MM.1S (cell line): ENCODE data around the gene CXCR4.

Source experiments
- DNase-seq: peaks from one replicate; pipeline ENCODE4 v3.0.0-alpha.2; 2015
- H2AFZ ChIP-seq: fragments of 300-600 bp; sonication (generic); 2 replicates; pipeline ENCODE4 v1.6.0; 2016; ENCODE audit warnings: antibody characterized with exemption, low read length
- H3F3A ChIP-seq: fragments of 300-600 bp; sonication (generic); 2 replicates; pipeline ENCODE4 v1.6.1; 2016; ENCODE audit warnings: mild to moderate bottlenecking, antibody characterized with exemption, low read length, moderate library complexity, mixed read lengths; ENCODE audit not compliant: insufficient read depth
- H3K27ac ChIP-seq: fragments of 300-600 bp; sonication (generic); 2 replicates; pipeline ENCODE4 v1.5.1; 2016; ENCODE audit warnings: mild to moderate bottlenecking, low read length
- H3K27me3 ChIP-seq: fragments of 300-600 bp; sonication (generic); replicated peaks from 2 replicates; pipeline ENCODE4 v1.6.0; 2016; ENCODE audit warnings: low read length; ENCODE audit not compliant: insufficient read depth
- H3K36me3 ChIP-seq: fragments of 300-600 bp; sonication (generic); replicated peaks from 2 replicates; pipeline ENCODE4 v1.6.1; 2016; ENCODE audit warnings: mild to moderate bottlenecking, low read length, mixed read lengths; ENCODE audit not compliant: insufficient read depth
- H3K4me1 ChIP-seq: fragments of 300-600 bp; sonication (generic); 2 replicates; pipeline ENCODE4 v1.6.1; 2016; ENCODE audit warnings: low read length, mixed read lengths
- H3K4me2 ChIP-seq: fragments of 300-600 bp; sonication (generic); 2 replicates; pipeline ENCODE4 v1.6.0; 2016; ENCODE audit warnings: low read depth, low read length
- H3K4me3 ChIP-seq: fragments of 300-600 bp; sonication (generic); 2 replicates; pipeline ENCODE4 v1.5.1; 2016; ENCODE audit warnings: low read length, mixed read lengths
- H3K79me2 ChIP-seq: fragments of 300-600 bp; sonication (generic); 2 replicates; pipeline ENCODE4 v1.6.1; 2016; ENCODE audit warnings: mixed run types, low read length, mixed read lengths
- H3K9ac ChIP-seq: fragments of 300-600 bp; sonication (generic); 2 replicates; pipeline ENCODE4 v1.6.1; 2016; ENCODE audit warnings: low read length, mixed read lengths
- H3K9me2 ChIP-seq: fragments of 300-600 bp; sonication (generic); replicated peaks from 2 replicates; pipeline ENCODE4 v1.6.1; 2016; ENCODE audit warnings: mild to moderate bottlenecking, low read length, mixed read lengths; ENCODE audit not compliant: insufficient read depth
- H3K9me3 ChIP-seq: fragments of 300-600 bp; sonication (generic); replicated peaks from 2 replicates; pipeline ENCODE4 v1.6.1; 2016; ENCODE audit warnings: mild to moderate bottlenecking, low read length, mixed read lengths; ENCODE audit not compliant: insufficient read depth
- H4K20me1 ChIP-seq: fragments of 300-600 bp; sonication (generic); 2 replicates; pipeline ENCODE4 v1.6.1; 2016; ENCODE audit warnings: mild to moderate bottlenecking, low read length, moderate library complexity, mixed read lengths; ENCODE audit not compliant: insufficient read depth
- CTCF ChIP-seq: fragments of 300-600 bp; sonication (generic); IDR thresholded peaks from 2 replicates; pipeline ENCODE4 v1.5.1; 2016; ENCODE audit warnings: antibody characterized with exemption, low read length, mixed read lengths
- EZH2 ChIP-seq: fragments of 300-600 bp; sonication (generic); optimal IDR thresholded peaks from 2 replicates; pipeline ENCODE3; 2017; ENCODE audit warnings: low read depth, mild to moderate bottlenecking, antibody characterized with exemption, low read length, mixed read lengths
- EZH2phosphoT487 ChIP-seq: fragments of 300-600 bp; sonication (generic); IDR thresholded peaks from 2 replicates; pipeline ENCODE4 v1.6.1; 2018; ENCODE audit warnings: antibody characterized with exemption, low read length

Gene CXCR4

GRCh38 chr2:136112317-136113208 is 5.4 kb downstream of the CXCR4 start:
- H3K4me1 ChIP-seq: peaks cover 21% of the 10 kb centered on the region
- peaks cover 31% of the 10 kb centered on the region for H3K27me3 ChIP-seq
- DNase-seq: no peak
- peaks cover 13% of the 10 kb centered on the region; the same call in 1 of the 2 replicates for H4K20me1 ChIP-seq
- peaks cover 19% of the 10 kb centered on the region for H3K36me3 ChIP-seq
- H3K9me3 ChIP-seq: no peaks in the 10 kb centered on the region
- H3K4me3 ChIP-seq: no peak overlapping the region
- TF ChIP-seq EZH2 (no peak), CTCF (no peak), EZH2phosphoT487 (no peak)
- no peak overlapping the region for H3K4me2 ChIP-seq
- H3K79me2 ChIP-seq: peaks cover 36% of the 10 kb centered on the region
- H2AFZ ChIP-seq: no peak overlapping the region
- H3K27ac ChIP-seq: no peak overlapping the region
- no peak overlapping the region for H3K9ac ChIP-seq
- no peaks in the 10 kb centered on the region for H3K9me2 ChIP-seq
- H3F3A ChIP-seq: peaks cover 25% of the 10 kb centered on the region

GRCh38 chr2:136111711-136112110 is 6.2 kb downstream of the CXCR4 start:
- Histone ChIP-seq H3K36me3 (peaks cover 19% of the 10 kb centered on the region), H2AFZ (no peak overlapping the region), H3K4me1 (peaks cover 29% of the 10 kb centered on the region), H3K27ac (no peak overlapping the region), H4K20me1 (peaks cover 13% of the 10 kb centered on the region; the same call in 1 of the 2 replicates), H3K9me3 (no peaks in the 10 kb centered on the region), H3K9me2 (no peaks in the 10 kb centered on the region), H3K9ac (no peak overlapping the region), H3K4me3 (no peak overlapping the region), H3K79me2 (peaks cover 30% of the 10 kb centered on the region), H3K4me2 (no peak overlapping the region), H3F3A (peaks cover 26% of the 10 kb centered on the region), H3K27me3 (peaks cover 31% of the 10 kb centered on the region)
- TF ChIP-seq EZH2phosphoT487: no peak
- no peak for TF ChIP-seq EZH2
- TF ChIP-seq CTCF: no peak
- DNase-seq: no peak

- no peak overlapping the region for H3K27ac ChIP-seq
- no peak overlapping the region for H3K4me2 ChIP-seq
- H3K9ac ChIP-seq: no peak overlapping the region
- peaks cover 22% of the 10 kb centered on the region for H3F3A ChIP-seq
- H3K4me1 ChIP-seq: peaks cover 31% of the 10 kb centered on the region
- TF ChIP-seq EZH2phosphoT487 (no peak), EZH2 (no peak), CTCF (no peak)
- DNase-seq: no peak
- H3K79me2 ChIP-seq: peaks cover 18% of the 10 kb centered on the region
- H3K9me2 ChIP-seq: no peaks in the 10 kb centered on the region
- H3K27me3 ChIP-seq: peaks cover 40% of the 10 kb centered on the region
- H2AFZ ChIP-seq: no peak overlapping the region
- no peak overlapping the region for H3K4me3 ChIP-seq
- H4K20me1 ChIP-seq: peaks cover 12% of the 10 kb centered on the region; the same call in 1 of the 2 replicates
- H3K9me3 ChIP-seq: no peaks in the 10 kb centered on the region
- peaks cover 19% of the 10 kb centered on the region for H3K36me3 ChIP-seq
Measured at GRCh38 chr2:136110526-136110925, 7.4 kb downstream of the CXCR4 start.
